ENCODE measurements around the gene GTF2IRD1.
"Not testable (repeated sequence)": the region's sequence is repeated elsewhere in the genome, so short reads cannot be mapped to it uniquely, and the experiment has no call there.

The GTF2IRD1 gene

GRCh38 chr7:74493295-74493694, 39.6 kb downstream of the GTF2IRD1 start:
- DNase-seq (ENCODE audit: low read depth), result no peak

- DNase-seq (ENCODE audit: low read depth), result no peak
Observed at GRCh38 chr7:74494076-74494548, 40.4 kb downstream of the GTF2IRD1 start.

- no peak for DNase-seq (ENCODE audit: low read depth)
Observed at GRCh38 chr7:74495112-74496086, 41.7 kb downstream of the GTF2IRD1 start.

GRCh38 chr7:74496272-74496671, 42.6 kb downstream of the GTF2IRD1 start:
- no peak for DNase-seq (ENCODE audit: low read depth)

GRCh38 chr7:74496773-74497172, 43.1 kb downstream of the GTF2IRD1 start:
- not testable (repeated sequence) for DNase-seq (ENCODE audit: low read depth)

GRCh38 chr7:74498354-74498753, 44.6 kb downstream of the GTF2IRD1 start:
- DNase-seq (ENCODE audit: low read depth), result no peak

GRCh38 chr7:74498996-74499834, 45.5 kb downstream of the GTF2IRD1 start:
- DNase-seq (ENCODE audit: low read depth), result no peak

- no peak for DNase-seq (ENCODE audit: low read depth)
Observed at GRCh38 chr7:74499835-74500388, 46.2 kb downstream of the GTF2IRD1 start.

- no peak for DNase-seq (ENCODE audit: low read depth)
Observed at GRCh38 chr7:74501298-74501697, 47.6 kb downstream of the GTF2IRD1 start.

- no peak for DNase-seq (ENCODE audit: low read depth)
Observed at GRCh38 chr7:74502216-74502891, 48.6 kb downstream of the GTF2IRD1 start.

GRCh38 chr7:74503061-74503460, 49.4 kb downstream of the GTF2IRD1 start:
- no peak for DNase-seq (ENCODE audit: low read depth)

- DNase-seq (ENCODE audit: low read depth), result no peak
Observed at GRCh38 chr7:74503943-74504342, 50.2 kb downstream of the GTF2IRD1 start.

- DNase-seq (ENCODE audit: low read depth), result no peak
Observed at GRCh38 chr7:74505471-74506324, 52.0 kb downstream of the GTF2IRD1 start.

- DNase-seq (ENCODE audit: low read depth), result no peak
Observed at GRCh38 chr7:74506325-74506724, 52.6 kb downstream of the GTF2IRD1 start.

GRCh38 chr7:74507538-74508319, 54.0 kb downstream of the GTF2IRD1 start:
- no peak for DNase-seq (ENCODE audit: low read depth)

- DNase-seq (ENCODE audit: low read depth), result not testable (repeated sequence)
Observed at GRCh38 chr7:74509453-74509852, 55.7 kb downstream of the GTF2IRD1 start.

GRCh38 chr7:74511345-74511744, 57.6 kb downstream of the GTF2IRD1 start:
- DNase-seq (ENCODE audit: low read depth), result no peak

- DNase-seq (ENCODE audit: low read depth), result no peak
Observed at GRCh38 chr7:74512762-74513161, 59.1 kb downstream of the GTF2IRD1 start.

- DNase-seq (ENCODE audit: low read depth), result no peak
Observed at GRCh38 chr7:74514131-74514591, 60.5 kb downstream of the GTF2IRD1 start.

GRCh38 chr7:74515276-74515675, 61.6 kb downstream of the GTF2IRD1 start:
- DNase-seq (ENCODE audit: low read depth), result no peak

Data from non-pigmented ciliary epithelial cell (primary cell).